Left ventricle myocardium inferior (tissue), 1 donor: ENCODE results near the gene ROBO2. TPM values are rescaled to one million over a fixed set of nuclear protein-coding genes. Genes with fewer than 3 reads are reported as not detected.

Experiments used
- DNase-seq: peaks from one replicate; pipeline ENCODE4 v3.0.0-alpha.2; 2020
- H3K27ac ChIP-seq: fragments of 200-600 bp; replicated peaks from 2 replicates; pipeline ENCODE4 v1.8.0; 2021
- H3K27me3 ChIP-seq: fragments of 200-600 bp; 2 replicates; pipeline ENCODE4 v1.8.0; 2021; ENCODE audit warnings: low read depth
- H3K36me3 ChIP-seq: fragments of 200-600 bp; 2 replicates; pipeline ENCODE4 v1.8.0; 2021
- H3K4me1 ChIP-seq: fragments of 200-600 bp; 2 replicates; pipeline ENCODE4 v1.8.0; 2021
- H3K4me3 ChIP-seq: fragments of 200-600 bp; 2 replicates; pipeline ENCODE4 v1.8.0; 2021; ENCODE audit warnings: mild to moderate bottlenecking, moderate library complexity
- H3K9me3 ChIP-seq: fragments of 200-600 bp; replicated peaks from 2 replicates; pipeline ENCODE4 v1.8.0; 2021
- CTCF ChIP-seq: fragments of 200-600 bp; IDR thresholded peaks from 2 replicates; pipeline ENCODE4 v1.8.0; 2021; ENCODE audit warnings: antibody characterized with exemption, mild to moderate bottlenecking, borderline replicate concordance
- intact Hi-C: fragments of 100-400 bp; cut with micrococcal nuclease; formaldehyde crosslinking; loops from one replicate; pipeline ENCODE4 v1.11.0; 2022
- total RNA-seq: library from RNA; stranded (reverse); fragmentation: NEBNext Ultra II Directional; extraction: Animal tissue kit (Norgen Biotek cat#: 25700); gene quantifications from one replicate; pipeline ENCODE4 v1.2.1, GENCODE V29; 2021
- donor health status: DM: no; HTN: yes; CAD: no; lungs with severe emphysema.

ROBO2 gene
- total RNA-seq, 1 donor from 2014 or later: 0.19 TPM

DNA sequence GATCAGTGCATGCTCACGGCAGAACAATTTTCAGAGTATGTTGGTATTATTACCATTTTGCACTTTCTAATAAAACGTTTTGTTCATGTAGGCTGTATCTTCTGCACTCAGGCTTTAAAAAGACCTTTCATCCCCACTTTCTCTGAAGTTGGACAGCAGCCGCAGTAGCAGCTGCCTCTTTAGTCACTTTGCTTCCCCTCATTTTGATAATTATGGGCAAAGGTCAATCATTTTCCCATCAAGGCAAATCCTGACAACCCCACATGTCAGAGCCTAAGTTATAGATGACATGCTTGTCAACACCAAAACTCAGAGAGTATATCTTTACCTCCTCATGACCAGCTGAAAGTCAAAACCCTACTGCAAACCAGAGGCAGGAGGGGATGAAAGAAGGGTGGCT, 99.7 kb downstream of the ROBO2 start:
- no peak for DNase-seq
- no peak overlapping the region for H3K27ac ChIP-seq
- H3K36me3 ChIP-seq: no peaks in the 10 kb centered on the region
- H3K4me3 ChIP-seq: no peak overlapping the region
- no peaks in the 10 kb centered on the region for H3K4me1 ChIP-seq
- H3K27me3 ChIP-seq: peaks cover 8% of the 10 kb centered on the region
- intact Hi-C loops: no loop called here
- no peak for TF ChIP-seq CTCF
- H3K9me3 ChIP-seq: peaks cover 9% of the 10 kb centered on the region

- TF ChIP-seq CTCF: no peak
- Histone ChIP-seq H3K4me3 (no peak overlapping the region), H3K27ac (no peak overlapping the region), H3K9me3 (no peaks in the 10 kb centered on the region), H3K36me3 (no peaks in the 10 kb centered on the region), H3K27me3 (no peaks in the 10 kb centered on the region), H3K4me1 (no peaks in the 10 kb centered on the region)
- intact Hi-C loops: no loop called here
- DNase-seq: no peak
Measured at GRCh38 chr3:77141423-77141822, 101.5 kb downstream of the ROBO2 start.

DNA sequence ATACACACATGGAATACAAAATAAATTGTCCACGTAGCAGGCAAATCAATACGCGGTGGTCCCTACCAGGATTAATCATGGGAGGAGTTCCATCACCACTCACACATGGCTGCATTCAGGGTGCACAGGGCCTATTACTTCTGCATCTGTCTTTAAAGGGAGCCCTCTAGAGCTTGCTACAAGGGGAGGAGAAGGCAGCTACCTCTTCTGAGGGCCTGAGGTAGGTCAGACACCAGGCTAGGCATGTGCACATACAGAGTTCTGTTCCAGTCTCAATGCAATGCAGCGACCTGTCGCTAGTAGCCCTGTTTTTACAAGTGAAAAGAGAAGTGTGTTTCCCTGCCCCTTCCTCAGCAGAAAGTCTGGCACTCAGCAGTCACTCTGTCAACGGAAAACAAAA, 102.7 kb downstream of the ROBO2 start:
- no peak for DNase-seq
- H3K27ac ChIP-seq: no peak overlapping the region
- no peaks in the 10 kb centered on the region for H3K36me3 ChIP-seq
- no peaks in the 10 kb centered on the region for H3K4me1 ChIP-seq
- no peaks in the 10 kb centered on the region for H3K27me3 ChIP-seq
- TF ChIP-seq CTCF: no peak
- no peaks in the 10 kb centered on the region for H3K9me3 ChIP-seq
- intact Hi-C loops: no loop called here
- H3K4me3 ChIP-seq: no peak overlapping the region

DNA sequence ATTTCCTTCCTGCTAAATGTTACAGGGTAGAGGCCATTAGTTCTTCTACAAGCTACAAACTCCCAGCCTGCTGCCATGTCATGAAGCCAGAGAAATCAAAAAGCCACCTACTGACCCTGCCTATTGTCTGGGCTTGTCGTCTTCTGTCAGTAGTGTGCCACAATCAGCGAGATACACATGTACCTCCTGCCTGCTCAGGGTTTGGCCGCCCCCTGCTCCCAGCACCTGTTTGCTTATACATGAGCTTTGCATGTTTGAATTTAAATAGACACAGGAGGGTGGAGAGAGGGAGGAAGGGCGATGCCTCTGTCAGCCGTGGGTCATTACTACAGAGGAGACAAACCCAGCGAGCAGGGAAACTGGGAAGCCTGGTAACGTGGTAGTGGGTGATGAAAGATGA, 106.1 kb downstream of the ROBO2 start:
- H3K4me3 ChIP-seq: no peak overlapping the region
- no peaks in the 10 kb centered on the region for H3K36me3 ChIP-seq
- H3K27me3 ChIP-seq: no peaks in the 10 kb centered on the region
- intact Hi-C loops: no loop called here
- H3K9me3 ChIP-seq: no peaks in the 10 kb centered on the region
- no peak for TF ChIP-seq CTCF
- H3K4me1 ChIP-seq: no peaks in the 10 kb centered on the region
- no peak overlapping the region for H3K27ac ChIP-seq
- DNase-seq: no peak

- no peaks in the 10 kb centered on the region for H3K4me1 ChIP-seq
- intact Hi-C loops: no loop called here
- no peak for TF ChIP-seq CTCF
- H3K36me3 ChIP-seq: no peaks in the 10 kb centered on the region
- no peaks in the 10 kb centered on the region for H3K9me3 ChIP-seq
- no peak for DNase-seq
- H3K27ac ChIP-seq: no peak overlapping the region
- H3K27me3 ChIP-seq: no peaks in the 10 kb centered on the region
- no peak overlapping the region for H3K4me3 ChIP-seq
Measured at GRCh38 chr3:77147836-77148578, 108.1 kb downstream of the ROBO2 start.
